H9 (cell line): ENCODE data around the gene F5. TPM values are rescaled to one million over a fixed set of nuclear protein-coding genes. Genes with fewer than 3 reads are reported as not detected.

ENCODE experiments used
- DNase-seq: peaks from one replicate; pipeline ENCODE4 v3.0.0-alpha.2; 2017
- H2AFZ ChIP-seq: one replicate; pipeline ENCODE4 v1.6.1; 2013; ENCODE audit warnings: mild to moderate bottlenecking, low read length, control low read depth, moderate library complexity
- H2AK5ac ChIP-seq: 2 replicates; pipeline ENCODE4 v1.6.1; 2013; ENCODE audit warnings: low read length, control low read depth, mixed read lengths; ENCODE audit not compliant: insufficient read length
- H2BK120ac ChIP-seq: one replicate; pipeline ENCODE4 v1.6.1; 2013; ENCODE audit warnings: low read depth, mild to moderate bottlenecking, low read length, control low read depth, inconsistent platforms; ENCODE audit not compliant: poor library complexity, severe bottlenecking
- H2BK12ac ChIP-seq: 2 replicates; pipeline ENCODE4 v1.6.1; 2013; ENCODE audit warnings: low read length, control low read depth, mixed read lengths, low read depth; ENCODE audit not compliant: insufficient read length
- H2BK15ac ChIP-seq: 2 replicates; pipeline ENCODE4 v1.6.1; 2013; ENCODE audit warnings: low read depth, low read length, control low read depth
- H2BK20ac ChIP-seq: one replicate; pipeline ENCODE4 v1.6.1; 2013; ENCODE audit warnings: low read depth, mild to moderate bottlenecking, low read length, control low read depth, inconsistent platforms; ENCODE audit not compliant: poor library complexity, severe bottlenecking
- H2BK5ac ChIP-seq: 2 replicates; pipeline ENCODE4 v1.6.1; 2013; ENCODE audit warnings: low read length, control low read depth, mixed read lengths; ENCODE audit not compliant: insufficient read length
- H3K14ac ChIP-seq: 2 replicates; pipeline ENCODE4 v1.6.1; 2013; ENCODE audit warnings: low read length, control low read depth; ENCODE audit not compliant: insufficient read depth
- H3K18ac ChIP-seq: 2 replicates; pipeline ENCODE4 v1.6.1; 2013; ENCODE audit warnings: low read depth, mild to moderate bottlenecking, mixed read lengths, low read length, control low read depth; ENCODE audit not compliant: insufficient read length
- H3K23ac ChIP-seq: 2 replicates; pipeline ENCODE4 v1.6.1; 2013; ENCODE audit warnings: low read length, control low read depth, mixed read lengths, low read depth; ENCODE audit not compliant: insufficient read length
- H3K23me2 ChIP-seq: 2 replicates; pipeline ENCODE4 v1.6.1; 2013; ENCODE audit warnings: low read depth, mild to moderate bottlenecking, mixed read lengths, low read length, control low read depth; ENCODE audit not compliant: insufficient read length, poor library complexity, severe bottlenecking
- H3K27ac ChIP-seq: 2 replicates; pipeline ENCODE4 v1.5.1; 2013; ENCODE audit warnings: low read length, control low read depth, mixed read lengths, low read depth; ENCODE audit not compliant: insufficient read length
- H3K27me3 ChIP-seq: 2 replicates; pipeline ENCODE4 v1.6.1; 2013; ENCODE audit warnings: low read length, control low read depth, inconsistent platforms; ENCODE audit not compliant: insufficient read depth
- H3K4ac ChIP-seq: 2 replicates; pipeline ENCODE4 v1.6.1; 2013; ENCODE audit warnings: low read depth, mild to moderate bottlenecking, control low read depth, inconsistent platforms, low read length, moderate library complexity
- H3K4me1 ChIP-seq: 2 replicates; pipeline ENCODE4 v1.6.1; 2013; ENCODE audit warnings: low read length, control low read depth, inconsistent platforms; ENCODE audit not compliant: insufficient read depth
- H3K4me2 ChIP-seq: 2 replicates; pipeline ENCODE4 v1.6.1; 2013; ENCODE audit warnings: low read length, control low read depth, mixed read lengths; ENCODE audit not compliant: insufficient read length, insufficient read depth
- H3K56ac ChIP-seq: 2 replicates; pipeline ENCODE4 v1.6.1; 2013; ENCODE audit warnings: low read depth, mild to moderate bottlenecking, mixed read lengths, low read length, control low read depth; ENCODE audit not compliant: insufficient read length
- H3K79me1 ChIP-seq: 2 replicates; pipeline ENCODE4 v1.6.1; 2013; ENCODE audit warnings: low read depth, mild to moderate bottlenecking, moderate library complexity, low read length, control low read depth, inconsistent platforms; ENCODE audit not compliant: insufficient read depth, poor library complexity, severe bottlenecking
- H3K79me2 ChIP-seq: 2 replicates; pipeline ENCODE4 v1.6.1; 2013; ENCODE audit warnings: low read length, control low read depth, inconsistent platforms; ENCODE audit not compliant: insufficient read depth
- H3K9ac ChIP-seq: 2 replicates; pipeline ENCODE4 v1.6.1; 2013; ENCODE audit warnings: low read length, control low read depth, mixed read lengths; ENCODE audit not compliant: insufficient read length; ENCODE audit errors: extremely low read depth
- H3K9me3 ChIP-seq: one replicate; pipeline ENCODE4 v1.6.1; 2013; ENCODE audit warnings: low read depth, low read length, inconsistent platforms; ENCODE audit not compliant: control insufficient read depth
- H3T11ph ChIP-seq: one replicate; pipeline ENCODE4 v1.6.1; 2013; ENCODE audit warnings: mild to moderate bottlenecking, low read length, control low read depth, inconsistent platforms
- H4K20me1 ChIP-seq: one replicate; pipeline ENCODE4 v1.6.1; 2013; ENCODE audit not compliant: control insufficient read depth, insufficient read length, insufficient read depth
- H4K5ac ChIP-seq: 2 replicates; pipeline ENCODE4 v1.6.1; 2013; ENCODE audit warnings: low read depth, mild to moderate bottlenecking, mixed read lengths, low read length, control low read depth; ENCODE audit not compliant: insufficient read length
- H4K8ac ChIP-seq: replicated peaks from 2 replicates; pipeline ENCODE4 v1.6.1; 2013; ENCODE audit warnings: low read length, control low read depth, mixed read lengths, low read depth; ENCODE audit not compliant: insufficient read length
- H4K91ac ChIP-seq: 2 replicates; pipeline ENCODE4 v1.6.1; 2013; ENCODE audit warnings: low read depth, mild to moderate bottlenecking, moderate library complexity, mixed read lengths, low read length, control low read depth; ENCODE audit not compliant: insufficient read length
- H3K27ac Mint-ChIP-seq, 3 experiments: 2 replicates in 2 of 3; 3 replicates in 1 of 3; pipeline ENCODE4 v1.8.0; 2020 to 2021; ENCODE audit warnings: mixed read lengths in 3 of 3, mild to moderate bottlenecking in 1 of 3, moderate library complexity in 1 of 3
- H3K27me3 Mint-ChIP-seq: 2 replicates; pipeline ENCODE4 v1.8.0; 2021; ENCODE audit warnings: low read depth, mild to moderate bottlenecking, moderate library complexity, mixed read lengths
- H3K36me3 Mint-ChIP-seq, 3 experiments: 2 replicates in 2 of 3; 3 replicates in 1 of 3; pipeline ENCODE4 v1.8.0; 2020 to 2021; ENCODE audit warnings: low read depth in 3 of 3, mixed read lengths in 3 of 3; ENCODE audit not compliant: insufficient read depth in 1 of 3
- H3K4me1 Mint-ChIP-seq, 2 experiments: 2 replicates each; pipeline ENCODE4 v1.8.0; 2020; ENCODE audit warnings: mixed read lengths in 2 of 2
- H3K4me3 Mint-ChIP-seq, 2 experiments: 2 replicates in 1 of 2; 3 replicates in 1 of 2; pipeline ENCODE4 v1.8.0; 2020 to 2021; ENCODE audit warnings: mild to moderate bottlenecking in 2 of 2, mixed read lengths in 2 of 2, moderate library complexity in 1 of 2
- H3K9me3 Mint-ChIP-seq, 2 experiments: 2 replicates in 1 of 2; 3 replicates in 1 of 2; pipeline ENCODE4 v1.8.0; 2020; ENCODE audit warnings: mild to moderate bottlenecking in 2 of 2, mixed read lengths in 2 of 2, moderate library complexity in 1 of 2
- CTCF ChIP-seq: fragments of 200-600 bp; sonication (generic); conservative IDR thresholded peaks from 3 replicates; pipeline ENCODE4 v1.8.0; 2021; ENCODE audit warnings: antibody characterized with exemption, mild to moderate bottlenecking
- WGBS: extraction: QIAGEN DNeasy Blood & Tissue Kit; methylation state at CpG from one replicate; pipeline ENCODE4 v1.1.7; 2013; ENCODE audit warnings: missing lambda C conversion rate, low lambda C conversion rate, mixed read lengths; ENCODE audit not compliant: insufficient read length; ENCODE audit errors: extremely low coverage; 5-methylcytosine and 5-hydroxymethylcytosine counted together
- total RNA-seq: library from RNA; stranded (reverse); gene quantifications from 2 replicates; pipeline ENCODE4 v1.2.1, GENCODE V29; 2021

The F5 gene
- total RNA-seq, 1 experiment from 2014 or later, result 0.04 TPM

GRCh38 chr1:169546087-169546995 is 39.9 kb downstream of the F5 start:
- no peak overlapping the region for H3K27ac Mint-ChIP-seq
- no peak overlapping the region for H2AFZ ChIP-seq

More at GRCh38 chr1:169546087-169546995, 39.9 kb downstream of the F5 start:
- peak; percentile 49 for DNase-seq
- Histone ChIP-seq H4K20me1 (no peaks in the 10 kb centered on the region), H2BK15ac (no peak overlapping the region), H3K23me2 (no peaks in the 10 kb centered on the region), H3K4ac (no peak overlapping the region), H3K79me1 (no peaks in the 10 kb centered on the region), H3T11ph (no peak overlapping the region), H4K8ac (no peak overlapping the region), H2BK20ac (no peak overlapping the region), H4K91ac (no peak overlapping the region), H4K5ac (no peak overlapping the region), H2AK5ac (no peak overlapping the region), H3K23ac (no peak overlapping the region), H3K27me3 (no peaks in the 10 kb centered on the region), H3K9ac (no peak overlapping the region), H3K27ac (no peak overlapping the region), H3K14ac (no peak overlapping the region), H3K9me3 (no peaks in the 10 kb centered on the region), H3K56ac (no peak overlapping the region), H3K79me2 (no peaks in the 10 kb centered on the region), H3K4me2 (no peak overlapping the region), H2BK12ac (no peak overlapping the region), H3K4me1 (no peaks in the 10 kb centered on the region), H2BK5ac (no peak overlapping the region), H3K18ac (no peak overlapping the region), H2BK120ac (no peak overlapping the region)
- Mint-ChIP-seq H3K4me3 (no peak overlapping the region), H3K9me3 (no peaks in the 10 kb centered on the region), H3K4me1 (0 out of 4 replicates have a peak, but pooled peaks cover 2 to 5% of the 10 kb centered on the region in 2 experiments), H3K36me3 (no peaks in the 10 kb centered on the region), H3K27me3 (no peaks in the 10 kb centered on the region)
- WGBS, result no CpG with 5 or more reads among the region's 15 CpGs
- TF ChIP-seq CTCF, result peak; percentile 85
